BJ (cell line): ENCODE data around the gene MEF2C. TPM values are rescaled to one million over a fixed set of nuclear protein-coding genes. Genes with fewer than 3 reads are reported as not detected.

Experiments used
- CTCF ChIA-PET: fragments of 350-600 bp; formaldehyde crosslinking; extraction: SDS; loops from one replicate; lab custom pipeline; 2021; ENCODE audit warnings: antibody characterized with exemption, inconsistent platforms; lab: Yijun Ruan, JAX
- POLR2A ChIA-PET: fragments of 300-600 bp; sonication (Branson Sonifier 250); formaldehyde crosslinking; extraction: SDS; loops from one replicate; lab custom pipeline; 2021; ENCODE audit warnings: antibody characterized with exemption; lab: Charles Lee
- DNase-seq: peaks from one replicate; pipeline ENCODE4 v3.0.0-alpha.2; 2011; ENCODE audit warnings: low read depth
- H3K27me3 ChIP-seq: 2 replicates; pipeline ENCODE4 v1.6.0; 2011; ENCODE audit warnings: low read length; ENCODE audit not compliant: control insufficient read depth, insufficient read depth
- H3K36me3 ChIP-seq: 2 replicates; pipeline ENCODE4 v1.5.1; 2011; ENCODE audit warnings: low read length; ENCODE audit not compliant: control insufficient read depth, insufficient read depth
- H3K4me3 ChIP-seq: 2 replicates; pipeline ENCODE4 v1.5.1; 2011; ENCODE audit warnings: low read depth, mild to moderate bottlenecking, control low read depth, low read length
- polyA plus RNA-seq: library from polyadenylated mRNA; depleted of rRNA; stranded (reverse); fragments of >200 nt; gene quantifications from 2 replicates; pipeline ENCODE4 v1.2.3, GENCODE V29; 2011
- TF ChIP-seq, protein P1 (sequence below): IDR thresholded peaks from 2 replicates; pipeline ENCODE4 v1.5.1; 2011; ENCODE audit warnings: low read depth, mild to moderate bottlenecking, control low read depth, inconsistent platforms, low read length, moderate library complexity; ENCODE audit not compliant: insufficient read depth

MEF2C gene
- polyA plus RNA-seq, 1 experiment = 1.6 TPM

DNA sequence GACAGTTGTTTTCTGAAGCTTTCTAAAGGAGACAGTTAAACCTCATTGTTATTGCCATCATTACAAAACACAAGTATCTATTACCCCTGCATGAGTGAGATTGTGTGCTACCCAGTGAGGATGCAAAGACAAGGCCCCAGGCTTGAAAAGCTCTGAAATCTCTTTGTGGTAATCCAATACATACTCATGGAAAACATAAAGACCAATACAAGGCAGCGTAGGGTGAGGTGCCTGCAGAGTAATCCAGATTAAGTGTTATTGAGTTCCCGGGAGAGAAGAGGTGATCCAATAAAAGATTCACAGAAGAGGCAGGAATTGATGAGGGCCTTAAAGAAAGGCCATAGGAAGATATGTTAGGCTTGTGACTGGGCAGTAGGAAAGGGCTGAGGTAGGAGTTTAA, 150.1 kb downstream of the MEF2C start:
- POLR2A ChIA-PET = no interaction called here
- TF ChIP-seq, protein P1, sequence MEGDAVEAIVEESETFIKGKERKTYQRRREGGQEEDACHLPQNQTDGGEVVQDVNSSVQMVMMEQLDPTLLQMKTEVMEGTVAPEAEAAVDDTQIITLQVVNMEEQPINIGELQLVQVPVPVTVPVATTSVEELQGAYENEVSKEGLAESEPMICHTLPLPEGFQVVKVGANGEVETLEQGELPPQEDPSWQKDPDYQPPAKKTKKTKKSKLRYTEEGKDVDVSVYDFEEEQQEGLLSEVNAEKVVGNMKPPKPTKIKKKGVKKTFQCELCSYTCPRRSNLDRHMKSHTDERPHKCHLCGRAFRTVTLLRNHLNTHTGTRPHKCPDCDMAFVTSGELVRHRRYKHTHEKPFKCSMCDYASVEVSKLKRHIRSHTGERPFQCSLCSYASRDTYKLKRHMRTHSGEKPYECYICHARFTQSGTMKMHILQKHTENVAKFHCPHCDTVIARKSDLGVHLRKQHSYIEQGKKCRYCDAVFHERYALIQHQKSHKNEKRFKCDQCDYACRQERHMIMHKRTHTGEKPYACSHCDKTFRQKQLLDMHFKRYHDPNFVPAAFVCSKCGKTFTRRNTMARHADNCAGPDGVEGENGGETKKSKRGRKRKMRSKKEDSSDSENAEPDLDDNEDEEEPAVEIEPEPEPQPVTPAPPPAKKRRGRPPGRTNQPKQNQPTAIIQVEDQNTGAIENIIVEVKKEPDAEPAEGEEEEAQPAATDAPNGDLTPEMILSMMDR = no peak
- H3K36me3 ChIP-seq = no peaks in the 10 kb centered on the region
- H3K27me3 ChIP-seq = no peaks in the 10 kb centered on the region
- no peak overlapping the region for H3K4me3 ChIP-seq
- no peak for DNase-seq
- CTCF ChIA-PET = interaction anchor here (0.5 kb wide), 1 partner anchor 36 kb away, joined by 3 read pairs; no protein-coding TSS in a partner anchor

DNA sequence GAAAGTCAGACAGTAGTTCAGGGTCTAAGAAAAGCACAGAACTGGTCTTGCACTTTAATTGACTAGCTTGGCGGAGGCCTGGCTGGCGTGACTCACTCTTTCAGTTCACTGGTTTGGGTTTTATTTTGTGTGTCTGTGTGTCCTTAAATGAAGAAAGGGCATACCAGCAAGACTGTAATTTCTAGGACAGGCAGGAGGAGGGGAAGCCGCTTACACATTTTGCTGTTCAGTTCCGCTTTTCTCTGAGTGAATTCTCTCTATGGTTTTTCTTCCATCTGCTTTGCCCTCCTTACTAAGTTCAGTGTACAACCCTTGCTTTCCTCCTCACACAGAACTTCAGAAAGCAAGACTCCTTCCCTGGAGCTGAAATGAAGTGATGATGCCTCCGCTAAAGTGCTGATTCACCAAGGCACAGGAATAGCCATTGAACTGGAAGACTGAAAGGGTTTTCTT, 150.8 kb downstream of the MEF2C start:
- ChIA-PET POLR2A (no interaction called here), CTCF (interaction anchor here (0.5 to 0.9 kb wide), 2 partner anchors 35 to 798 kb away, joined by 3 read pairs; no protein-coding TSS in a partner anchor)
- DNase-seq = no peak
- H3K27me3 ChIP-seq = no peaks in the 10 kb centered on the region
- H3K36me3 ChIP-seq = no peaks in the 10 kb centered on the region
- TF ChIP-seq, protein P1 = no peak
- no peak overlapping the region for H3K4me3 ChIP-seq

DNA sequence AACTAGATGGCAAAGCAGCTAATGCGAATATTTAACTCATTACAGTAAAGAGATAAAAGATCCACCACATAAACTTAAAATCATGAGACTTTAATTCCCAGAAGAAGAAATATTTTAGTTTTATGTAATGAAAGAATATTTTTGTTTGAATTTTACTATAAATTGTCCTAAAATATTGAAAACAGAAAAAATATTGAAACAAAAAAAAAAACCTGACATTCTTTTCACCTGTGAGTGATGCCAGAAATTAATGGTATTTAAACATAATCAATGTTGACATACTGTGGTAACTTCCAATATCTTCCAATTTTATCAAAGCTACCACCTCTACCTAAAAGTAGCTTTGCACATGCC, 153.2 kb downstream of the MEF2C start:
- POLR2A ChIA-PET = interaction anchor here (0.6 kb wide), 1 partner anchor 114 kb away, joined by 13 read pairs; no protein-coding TSS in a partner anchor
- TF ChIP-seq, protein P1 = no peak
- Histone ChIP-seq H3K36me3 (no peaks in the 10 kb centered on the region), H3K4me3 (no peak overlapping the region), H3K27me3 (no peaks in the 10 kb centered on the region)
- DNase-seq = no peak
- CTCF ChIA-PET = interaction anchor here (0.6 to 5.8 kb wide), 27 partner anchors 9 to 1561 kb away, joined by 3 to 69 read pairs (median 4); no protein-coding TSS in a partner anchor

DNA sequence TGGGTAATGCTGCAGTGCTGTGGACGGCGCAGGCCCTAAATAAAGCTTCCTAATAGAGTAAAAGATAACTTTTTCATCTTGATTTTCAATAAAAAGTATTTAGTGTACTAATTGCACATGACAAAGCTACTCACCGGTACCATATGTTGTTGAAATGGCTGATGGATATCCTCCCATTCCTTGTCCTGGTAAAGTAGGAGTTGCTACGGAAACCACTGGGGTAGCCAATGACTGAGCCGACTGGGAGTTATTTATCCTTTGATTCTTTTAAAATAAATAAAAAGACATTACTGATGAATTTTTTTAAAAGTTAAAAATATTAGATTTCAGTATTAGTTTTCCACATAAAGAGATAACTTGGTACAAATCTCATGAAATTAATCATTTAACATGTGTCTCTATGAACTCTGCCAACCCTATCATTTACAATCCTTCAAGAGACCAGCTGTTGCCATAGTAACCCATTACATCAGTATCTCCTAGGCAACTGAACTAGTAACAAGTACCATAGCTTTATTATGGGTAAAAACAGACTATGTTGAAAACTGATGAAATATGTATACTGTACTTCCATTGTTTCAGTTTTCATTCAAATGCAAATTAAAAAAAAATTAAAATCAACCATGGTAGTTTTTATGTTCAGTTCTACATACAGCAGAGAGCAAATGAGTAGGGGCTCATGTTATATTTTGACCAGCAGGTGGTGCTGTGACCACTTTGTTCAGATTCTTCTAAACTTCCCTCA, 153.7 kb downstream of the MEF2C start:
- TF ChIP-seq, protein P1 = peak; percentile 66
- Histone ChIP-seq H3K27me3 (no peaks in the 10 kb centered on the region), H3K36me3 (no peaks in the 10 kb centered on the region), H3K4me3 (no peak overlapping the region)
- DNase-seq = peak; percentile 26
- POLR2A ChIA-PET = interaction anchor here (0.6 kb wide), 1 partner anchor 114 kb away, joined by 13 read pairs; no protein-coding TSS in a partner anchor
- CTCF ChIA-PET = interaction anchor here (0.6 to 5.8 kb wide), 32 partner anchors 8 to 1561 kb away, joined by 3 to 69 read pairs (median 3); no protein-coding TSS in a partner anchor

DNA sequence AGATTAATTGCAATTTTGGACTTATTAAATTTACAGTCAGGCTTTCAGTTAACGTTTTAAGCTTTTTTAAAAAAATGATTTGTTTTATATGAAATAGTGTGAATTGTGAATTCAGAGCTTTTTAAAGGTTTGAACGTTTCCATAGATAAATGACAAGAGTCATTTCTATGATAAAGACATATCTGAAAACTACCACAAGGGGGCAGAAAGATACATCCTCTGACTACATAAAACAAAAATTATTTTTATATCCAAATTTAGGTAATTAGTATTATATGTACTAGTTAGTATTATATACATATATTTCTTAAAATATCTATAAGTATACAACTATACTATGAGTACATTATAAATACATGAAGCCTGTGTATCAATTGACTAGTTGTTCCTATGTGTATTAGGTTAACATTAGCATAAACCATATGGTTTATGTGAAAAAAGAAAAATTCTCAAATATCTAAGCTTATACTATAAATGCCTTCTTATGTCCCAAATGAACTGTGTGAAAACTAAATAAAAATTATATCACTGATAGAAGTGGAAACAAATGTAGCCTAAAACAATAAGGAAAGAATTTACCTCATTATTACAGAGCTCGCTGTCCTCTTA, 155.2 kb downstream of the MEF2C start:
- Histone ChIP-seq H3K36me3 (no peaks in the 10 kb centered on the region), H3K4me3 (no peak overlapping the region), H3K27me3 (no peaks in the 10 kb centered on the region)
- TF ChIP-seq, protein P1 = peak; percentile 42
- ChIA-PET CTCF (interaction anchor here (0.8 to 6.0 kb wide), 24 partner anchors 10 to 1551 kb away, joined by 3 to 69 read pairs (median 3); no protein-coding TSS in a partner anchor), POLR2A (no interaction called here)
- no peak for DNase-seq
